Islet of Langerhans (tissue), 1 donor: ENCODE results near the gene TMIGD2.
"Not testable (repeated sequence)": the region's sequence is repeated elsewhere in the genome, so short reads cannot be mapped to it uniquely, and the experiment has no call there.

ENCODE experiments used
- FAIRE-seq: peaks from one replicate; lab custom pipeline; 2011; peaks lifted over from hg19 to GRCh38; lab: Jason Lieb, UNC

TMIGD2 gene

DNA sequence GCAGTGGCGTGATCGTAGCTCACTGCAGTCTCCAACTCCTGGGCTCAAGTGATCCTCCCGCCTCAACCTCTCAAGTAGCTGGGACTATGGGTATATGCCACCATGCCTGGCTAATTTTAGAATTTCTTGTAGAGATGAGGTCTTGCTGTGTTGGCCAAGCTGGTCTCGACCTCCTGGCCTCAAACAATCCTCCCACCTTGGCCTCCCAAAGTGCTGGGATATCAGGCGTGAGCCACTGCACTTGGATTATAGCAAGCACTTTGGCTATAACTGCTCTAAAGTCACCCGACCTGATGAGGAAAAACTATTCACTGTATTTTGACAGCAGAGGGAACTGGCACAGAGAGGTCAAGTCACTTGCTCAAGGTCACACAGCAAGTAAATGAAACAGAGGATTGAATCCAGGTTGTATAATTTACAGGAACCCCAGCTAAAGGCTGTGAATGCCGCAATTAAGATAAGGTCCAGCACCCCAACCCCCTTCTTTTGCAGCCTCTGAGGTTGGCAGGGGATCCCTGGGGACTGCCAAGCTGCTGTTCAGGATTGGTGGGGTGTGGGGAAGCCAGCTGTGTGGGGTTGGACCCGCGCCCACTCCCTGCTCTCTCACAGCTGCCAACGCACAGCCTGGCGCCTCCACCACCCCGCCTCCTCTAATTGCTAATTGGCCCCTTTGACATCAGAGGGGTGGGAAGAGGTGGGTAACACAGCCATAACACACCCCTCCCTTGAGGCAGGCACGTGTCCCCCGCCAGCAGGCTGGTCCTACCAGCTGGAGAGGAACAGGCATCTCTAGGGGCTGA is 6.0 kb downstream of the TMIGD2 start:
- FAIRE-seq: no peak

- FAIRE-seq: no peak
Measured at GRCh38 chr19:4294389-4294788, 7.8 kb downstream of the TMIGD2 start.

GRCh38 chr19:4292515-4292914 is 9.7 kb downstream of the TMIGD2 start:
- FAIRE-seq: no peak

DNA sequence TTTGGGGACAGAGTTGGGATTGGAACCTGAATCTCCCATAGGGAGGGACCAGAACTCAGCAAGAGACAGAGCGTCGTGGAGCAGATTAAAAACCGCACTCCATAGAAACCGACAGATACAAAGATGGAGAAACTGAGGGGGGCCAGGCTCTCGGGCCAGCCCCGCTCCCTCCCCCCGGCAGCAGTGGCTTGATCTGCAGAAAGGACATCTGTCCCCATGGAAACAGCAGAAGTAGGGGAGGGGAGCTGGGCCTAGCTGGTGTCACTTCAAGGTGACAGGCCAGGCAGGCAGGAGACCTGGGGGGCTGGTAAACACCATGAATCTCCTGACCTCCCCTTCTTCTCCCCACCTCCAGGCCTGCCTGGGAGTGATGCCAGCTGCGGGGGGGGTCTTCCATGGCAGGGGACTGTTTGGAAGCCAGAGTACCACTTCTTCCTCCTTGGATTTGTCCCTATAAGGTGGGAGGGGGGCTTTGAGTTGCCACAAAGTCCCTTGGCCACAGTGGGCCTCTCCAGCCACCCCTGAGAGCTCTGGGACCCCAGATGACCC is 10.9 kb downstream of the TMIGD2 start:
- no peak for FAIRE-seq

DNA sequence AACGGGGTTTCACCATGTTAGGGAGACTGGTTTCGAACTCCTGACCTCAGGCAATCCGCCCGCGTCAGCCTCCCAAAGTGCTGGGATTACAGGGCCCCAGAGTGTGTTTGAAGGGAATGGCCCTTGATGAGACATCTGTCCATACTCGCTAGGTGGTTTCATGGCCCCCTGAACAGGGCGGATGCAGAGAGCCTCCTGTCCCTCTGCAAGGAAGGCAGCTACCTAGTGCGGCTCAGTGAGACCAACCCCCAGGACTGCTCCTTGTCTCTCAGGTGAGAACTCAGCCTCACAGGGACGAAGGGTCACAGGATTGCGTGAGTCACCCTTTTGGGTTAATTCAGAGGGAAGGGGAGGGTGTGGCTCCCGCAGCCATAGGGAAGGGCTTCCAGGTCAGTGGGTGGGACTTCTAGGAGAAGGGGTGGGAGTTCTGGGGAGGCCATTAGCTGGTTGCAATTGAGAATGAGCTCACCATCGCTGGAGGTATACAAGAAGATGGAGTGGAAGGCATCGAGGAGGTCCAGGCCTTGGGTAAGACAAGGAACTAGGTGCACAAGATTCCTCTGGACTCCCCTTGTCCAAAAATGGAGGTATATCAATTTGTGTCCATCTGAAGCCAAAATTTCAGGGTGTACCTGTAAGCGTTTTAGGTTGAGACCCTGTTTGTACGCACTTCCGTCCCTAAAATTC is 14.0 kb downstream of the TMIGD2 start:
- no peak for FAIRE-seq

DNA sequence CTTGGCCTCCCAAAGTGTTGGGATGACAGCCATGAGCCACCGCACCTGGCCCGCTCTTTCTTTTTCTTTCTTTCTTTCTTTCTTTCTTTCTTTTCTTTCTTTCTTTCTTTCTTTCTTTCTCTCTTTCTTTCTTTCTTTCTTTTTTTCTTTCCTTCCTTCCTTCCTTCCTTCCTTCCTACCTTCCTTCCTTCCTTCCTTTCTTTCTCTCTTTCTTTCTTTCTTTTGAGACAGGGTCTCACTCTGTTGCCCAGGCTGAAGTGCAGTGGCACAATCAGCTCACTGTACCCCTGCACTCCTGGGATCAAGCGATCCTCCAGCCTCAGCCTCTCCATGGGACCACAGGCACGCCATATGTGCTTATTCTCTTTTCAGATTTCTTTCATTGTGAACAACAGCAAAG is 16.0 kb downstream of the TMIGD2 start:
- not testable (repeated sequence) for FAIRE-seq

DNA sequence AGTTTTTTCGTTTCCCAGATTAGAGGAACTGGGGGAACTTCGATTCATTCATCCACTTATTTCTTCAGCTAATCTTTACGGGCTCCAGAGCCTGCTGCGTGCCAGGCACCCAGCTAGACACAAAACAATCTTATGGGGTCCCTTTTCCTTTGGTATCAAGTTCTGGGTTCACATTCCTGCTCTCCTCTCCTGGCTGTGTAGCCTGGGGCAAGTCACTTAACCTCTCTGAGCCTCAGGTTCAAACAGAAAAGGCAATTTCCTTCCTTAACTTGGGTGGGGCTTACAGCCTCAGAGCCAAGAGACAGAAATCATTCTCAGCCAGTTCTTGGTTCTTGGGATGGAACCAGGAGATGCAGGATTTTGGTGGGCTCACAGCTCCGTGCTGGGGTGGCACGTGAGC is 17.2 kb downstream of the TMIGD2 start:
- FAIRE-seq: no peak

DNA sequence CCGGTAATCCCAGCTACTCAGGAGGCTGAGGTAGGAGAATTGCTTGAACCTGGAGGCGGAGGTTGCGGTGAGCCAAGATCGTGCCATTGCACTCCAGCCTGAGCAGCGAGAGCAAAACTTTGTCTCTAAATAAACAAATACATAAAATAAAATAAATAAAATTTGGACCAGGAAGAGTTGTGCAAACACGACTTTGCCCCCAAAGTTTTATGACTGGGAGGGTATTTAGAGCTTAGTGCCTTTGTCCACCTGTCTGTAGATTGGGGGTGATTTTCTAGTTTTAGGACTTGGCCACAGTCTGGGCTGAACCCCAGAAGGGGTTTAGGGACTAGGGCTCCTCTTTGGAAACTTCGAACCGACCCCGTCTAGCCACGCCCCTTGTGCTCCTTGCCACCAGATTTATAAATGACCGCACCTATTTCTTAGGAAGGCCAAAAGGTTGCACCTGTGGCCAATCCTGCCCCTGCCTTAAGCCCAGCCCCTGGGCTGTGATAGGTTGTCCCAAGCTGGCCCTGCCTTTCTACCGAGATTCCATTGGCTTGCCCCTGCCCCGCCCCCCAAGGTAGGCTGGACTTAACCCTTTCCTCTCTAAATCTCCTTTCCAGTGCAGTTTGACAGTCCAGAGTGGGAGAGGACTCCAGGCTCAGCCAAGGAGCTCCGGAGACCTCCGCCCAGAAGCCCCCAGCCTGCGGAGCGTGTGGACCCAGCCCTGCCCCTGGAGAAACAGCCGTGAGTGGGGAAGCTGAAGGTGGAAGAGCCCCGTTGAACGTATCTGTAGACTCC is 17.8 kb downstream of the TMIGD2 start:
- FAIRE-seq: no peak

DNA sequence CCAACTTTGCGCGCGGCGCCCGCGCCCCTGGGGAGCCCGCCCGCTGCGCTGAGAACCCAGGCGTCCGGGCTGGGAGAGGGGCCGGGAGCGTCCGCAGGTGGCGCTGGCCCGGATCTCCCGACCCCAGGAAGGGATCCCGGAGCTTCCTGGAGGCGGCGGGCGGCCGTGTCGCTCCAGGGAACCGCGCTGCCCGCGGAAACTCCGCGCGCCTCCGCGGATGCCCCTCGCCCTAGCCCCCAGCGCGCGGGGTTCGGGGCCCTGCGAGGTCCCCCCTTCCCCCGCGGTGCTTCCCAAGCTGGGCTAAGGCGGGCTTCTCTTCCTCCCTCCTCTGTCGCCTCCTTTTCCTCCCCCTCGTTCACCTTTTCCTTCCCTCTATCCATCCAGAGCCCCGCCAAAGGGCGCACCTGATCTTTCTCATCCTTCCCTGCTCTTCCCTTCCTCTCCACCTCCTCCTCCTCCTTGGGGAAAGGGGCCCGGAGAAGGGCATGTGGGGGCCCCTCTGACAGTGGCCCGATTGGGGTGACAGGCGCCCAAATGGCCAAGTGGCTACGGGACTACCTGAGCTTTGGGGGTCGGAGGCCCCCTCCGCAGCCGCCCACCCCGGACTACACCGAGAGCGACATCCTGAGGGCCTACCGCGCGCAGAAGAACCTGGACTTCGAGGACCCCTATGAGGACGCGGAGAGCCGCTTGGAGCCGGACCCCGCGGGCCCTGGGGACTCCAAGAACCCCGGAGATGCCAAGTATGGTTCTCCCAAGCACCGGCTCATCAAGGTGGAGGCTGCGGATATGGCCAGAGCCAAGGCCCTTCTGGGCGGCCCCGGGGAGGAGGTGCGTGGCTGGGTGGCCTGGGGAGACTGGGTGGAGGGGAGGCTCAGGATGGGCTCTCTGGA is 22.4 kb downstream of the TMIGD2 start:
- no peak for FAIRE-seq

GRCh38 chr19:4279267-4279529 is 23.0 kb downstream of the TMIGD2 start:
- FAIRE-seq: no peak

GRCh38 chr19:4278419-4279266 is 23.5 kb downstream of the TMIGD2 start, which contains the start of gene SHD:
TSS of gene SHD (plus strand) at chr19:4279266. CDS start at chr19:4280064, 798 bp downstream.
- no peak for FAIRE-seq

GRCh38 chr19:4278010-4278409 is 24.2 kb downstream of the TMIGD2 start:
- no peak for FAIRE-seq

GRCh38 chr19:4277191-4277696 is 24.9 kb downstream of the TMIGD2 start:
- FAIRE-seq: no peak

DNA sequence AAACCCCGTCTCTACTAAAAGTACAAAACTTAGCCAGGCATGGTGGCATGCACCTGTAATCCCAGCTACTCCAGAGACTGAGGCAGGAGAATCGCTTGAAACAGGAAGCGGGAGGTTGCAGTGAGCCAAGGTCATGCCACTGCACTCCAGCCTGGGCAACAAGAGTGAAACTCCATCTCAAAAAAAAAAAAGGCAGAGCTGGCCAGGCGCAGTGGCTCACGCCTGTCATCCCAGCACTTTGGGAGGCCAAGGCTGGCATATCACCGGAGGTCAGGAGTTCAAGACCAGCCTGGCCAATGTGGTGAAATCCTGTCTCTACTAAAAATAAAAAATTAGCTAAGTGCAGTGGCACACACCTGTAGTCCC is 27.9 kb downstream of the TMIGD2 start:
- not testable (repeated sequence) for FAIRE-seq

- FAIRE-seq: no peak
Measured at GRCh38 chr19:4272894-4273293, 29.3 kb downstream of the TMIGD2 start.

DNA sequence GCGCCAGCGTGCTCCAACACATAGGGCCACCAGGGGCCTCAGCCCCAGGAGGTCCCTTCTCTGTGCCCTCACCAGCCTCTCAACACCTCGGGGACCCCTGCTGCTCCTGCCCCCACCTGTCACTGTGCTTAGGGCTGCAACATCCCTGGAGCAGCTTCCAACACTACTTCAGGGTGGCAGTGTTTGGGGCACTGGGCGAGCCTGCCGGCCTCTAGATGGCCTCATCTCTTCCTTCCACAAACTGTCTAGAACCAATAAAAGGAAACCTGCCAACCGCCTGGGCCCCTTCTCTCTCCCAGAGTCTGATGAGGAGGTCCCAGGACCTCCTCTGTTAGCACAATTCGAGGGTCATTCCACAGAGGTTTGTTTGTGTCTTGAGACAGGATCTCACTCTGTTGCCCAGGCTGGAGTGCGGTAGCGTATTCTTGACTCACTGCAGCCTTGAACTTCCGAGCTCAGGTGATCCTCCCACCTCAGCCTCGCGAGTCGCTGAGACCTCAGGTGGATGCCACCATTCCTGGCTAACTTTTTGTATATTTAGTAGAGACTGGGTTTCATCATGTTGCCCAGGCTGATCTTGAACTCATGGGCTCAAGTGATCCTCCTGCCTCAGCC is 33.3 kb downstream of the TMIGD2 start:
- no peak for FAIRE-seq

GRCh38 chr19:4267901-4268815 is 34.0 kb downstream of the TMIGD2 start:
- FAIRE-seq: no peak

DNA sequence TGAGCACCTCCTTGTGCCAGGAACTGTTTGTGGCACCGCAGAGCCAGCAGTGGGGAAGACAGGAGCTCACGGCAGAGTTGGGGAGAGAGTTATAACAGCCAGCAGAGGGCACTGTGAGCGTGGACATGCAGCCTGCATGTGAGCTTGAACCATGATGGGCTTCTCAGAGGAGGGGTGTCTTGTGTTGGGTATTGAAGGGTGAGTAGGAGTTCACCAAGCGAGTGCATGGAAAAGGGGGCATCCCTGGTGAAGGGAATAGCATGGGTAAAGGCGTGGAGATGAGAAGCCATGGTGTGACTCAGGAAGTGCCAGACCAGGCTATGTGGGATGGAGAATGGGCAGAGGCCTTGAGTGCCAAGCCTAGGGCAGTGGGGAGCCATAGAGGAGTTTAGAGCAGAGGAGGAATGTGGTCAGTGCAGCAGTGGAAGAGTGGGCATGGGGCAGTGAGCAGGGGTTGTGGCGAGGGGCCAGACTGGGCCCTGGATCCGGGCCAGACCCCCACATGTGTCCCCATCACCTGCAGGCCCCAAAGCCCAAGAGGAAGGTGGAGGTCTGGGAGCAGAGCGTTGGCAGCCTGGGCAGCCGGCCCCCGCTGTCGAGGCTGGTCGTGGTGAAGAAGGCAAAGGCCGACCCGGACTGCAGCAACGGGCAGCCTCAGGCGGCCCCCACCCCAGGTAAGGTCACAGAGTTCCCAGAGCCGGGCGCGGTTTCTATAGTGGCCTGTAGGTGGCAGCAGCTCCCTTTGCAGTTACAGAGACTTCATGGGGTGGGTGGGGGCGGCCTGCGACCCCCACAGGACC is 34.9 kb downstream of the TMIGD2 start:
- FAIRE-seq: no peak
